GM12878 (cell line): Measurements from ENCODE around the gene ZIC5. TPM values are rescaled to one million over a fixed set of nuclear protein-coding genes. Genes with fewer than 3 reads are reported as not detected.
"Not testable (repeated sequence)": the region's sequence is repeated elsewhere in the genome, so short reads cannot be mapped to it uniquely, and the experiment has no call there.

Source experiments
- ATAC-seq: fragments of 200-7000 bp; cut with Tn5 transposase; 3 replicates; pipeline ENCODE4 v1.9.1; 2020; ENCODE audit warnings: mild to moderate bottlenecking, moderate library complexity
- BruUV-seq: library from RNA; stranded (reverse); fragments of 400-500 nt; replicated peaks from 2 replicates; lab custom pipeline; 2021; lab: Mats Ljungman, UMichigan
- CTCF ChIA-PET: fragments of 300-600 bp; sonication (Branson Sonifier 250); formaldehyde crosslinking; extraction: SDS; loops from one replicate; lab custom pipeline; 2021; ENCODE audit warnings: inconsistent platforms; lab: Yijun Ruan, JAX
- POLR2A ChIA-PET: fragments of 350-600 bp; formaldehyde crosslinking; extraction: SDS; loops from one replicate; lab custom pipeline; 2021; ENCODE audit warnings: inconsistent platforms; lab: Charles Lee
- RAD21 ChIA-PET: fragments of 300-600 bp; sonication (Branson Sonifier 250); formaldehyde crosslinking; loops from one replicate; lab custom pipeline; 2023; ENCODE audit warnings: antibody characterized with exemption; ENCODE audit not compliant: unreplicated experiment; lab: Charles Lee
- SMC1A ChIA-PET: fragments of 300-600 bp; sonication (Branson Sonifier 250); formaldehyde crosslinking; loops from one replicate; lab custom pipeline; 2023; ENCODE audit not compliant: unreplicated experiment, uncharacterized antibody; lab: Charles Lee
- DNase-seq: peaks from one replicate; pipeline ENCODE4 v3.0.0-alpha.2; 2011; ENCODE audit warnings: low read depth, low spot score
- FAIRE-seq: peaks from 3 replicates; lab custom pipeline; 2011; peaks lifted over from hg19 to GRCh38; lab: Jason Lieb, UNC
- H2AFZ ChIP-seq: 2 replicates; pipeline ENCODE4 v1.6.0; 2011; ENCODE audit warnings: low read depth, low read length, control low read depth; ENCODE audit not compliant: control insufficient read depth
- H3K27ac ChIP-seq: 2 replicates; pipeline ENCODE4 v1.5.1; 2011; ENCODE audit warnings: control low read depth; ENCODE audit not compliant: control insufficient read depth, insufficient read depth
- H3K27me3 ChIP-seq, 2 experiments: replicated peaks in 1 of 2; 2 replicates each; pipeline versions ENCODE4 v1.6.0 to v1.6.1; 2011; ENCODE audit warnings: low read length in 1 of 2; ENCODE audit not compliant: control insufficient read depth in 2 of 2, insufficient read depth in 2 of 2
- H3K36me3 ChIP-seq, 2 experiments: 2 replicates each; pipeline ENCODE4 v1.5.1; 2011; ENCODE audit warnings: low read length in 1 of 2; ENCODE audit not compliant: control insufficient read depth in 2 of 2, insufficient read depth in 2 of 2
- H3K4me1 ChIP-seq: 2 replicates; pipeline ENCODE4 v1.6.1; 2011; ENCODE audit warnings: mild to moderate bottlenecking, low read length, moderate library complexity, mixed read lengths; ENCODE audit not compliant: control insufficient read depth, insufficient read depth
- H3K4me2 ChIP-seq: 2 replicates; pipeline ENCODE4 v1.6.0; 2011; ENCODE audit warnings: control low read depth; ENCODE audit not compliant: control insufficient read depth, insufficient read depth
- H3K4me3 ChIP-seq: fragments of 200-600 bp; sonication (generic); 2 replicates; pipeline ENCODE4 v1.5.1; 2016
- H3K79me2 ChIP-seq: 2 replicates; pipeline ENCODE4 v1.6.0; 2011; ENCODE audit warnings: low read length; ENCODE audit not compliant: control insufficient read depth, insufficient read depth
- H3K9ac ChIP-seq: 2 replicates; pipeline ENCODE4 v1.8.0; 2011; ENCODE audit warnings: low read length, control low read depth, mixed read lengths; ENCODE audit not compliant: control insufficient read depth, insufficient read depth
- H3K9me3 ChIP-seq: replicated peaks from 3 replicates; pipeline ENCODE4 v1.5.1; 2011; ENCODE audit warnings: mild to moderate bottlenecking, low read length; ENCODE audit not compliant: control insufficient read depth, insufficient read depth
- H4K20me1 ChIP-seq: 2 replicates; pipeline ENCODE4 v1.6.0; 2011; ENCODE audit not compliant: control insufficient read depth, insufficient read depth
- CBX5 ChIP-seq: sonication (generic); IDR thresholded peaks from 2 replicates; pipeline ENCODE4 v1.6.1; 2016; ENCODE audit warnings: low read depth, moderate library complexity, mild to moderate bottlenecking, inconsistent platforms
- CUX1 ChIP-seq: IDR thresholded peaks from 2 replicates; pipeline ENCODE4 v1.6.1; 2012; ENCODE audit warnings: improper control_type of control experiment, low read depth, low read length; ENCODE audit not compliant: insufficient replicate concordance
- ELK1 ChIP-seq: IDR thresholded peaks from 2 replicates; pipeline ENCODE4 v1.6.1; 2012; ENCODE audit warnings: low read depth, low read length, improper control_type of control experiment
- YY1 ChIP-seq: IDR thresholded peaks from 2 replicates; pipeline ENCODE4 v1.6.1; 2011; ENCODE audit warnings: low read depth, mild to moderate bottlenecking, low read length
- ZNF217 ChIP-seq: fragments of 450-650 bp; IDR thresholded peaks from 2 replicates; pipeline ENCODE4 v1.6.1; 2017; ENCODE audit warnings: antibody characterized with exemption, mild to moderate bottlenecking
- ZNF622 ChIP-seq: fragments of 450-650 bp; IDR thresholded peaks from 2 replicates; pipeline ENCODE4 v1.6.1; 2017; ENCODE audit warnings: mild to moderate bottlenecking, inconsistent platforms
- WGBS: methylation state at CpG from one replicate; pipeline ENCODE4 v1.1.6; 2016; ENCODE audit warnings: low lambda C conversion rate; ENCODE audit not compliant: insufficient replicate concordance, insufficient coverage; ENCODE audit errors: missing lambda C conversion rate; 5-methylcytosine and 5-hydroxymethylcytosine counted together
- in situ Hi-C: fragments of 300-500 bp; cut with MboI; formaldehyde crosslinking; loops from 9 replicates; pipeline ENCODE4 v1.14.3; 2018; ENCODE audit warnings: mixed read lengths
- intact Hi-C: fragments of 100-400 bp; cut with micrococcal nuclease; formaldehyde crosslinking; loops from one replicate; pipeline ENCODE4 v1.14.2; 2022; ENCODE audit not compliant: unreplicated experiment
- polyA plus RNA-seq, 11 experiments: library from polyadenylated mRNA; depleted of rRNA in 4 of 11; unstranded in 6 of 11; stranded (reverse) in 5 of 11; fragments of >200 nt; fragmentation: Nextera tagmentation in 4 of 11; fragmentation: Illumina TruSeq in 1 of 11; extraction: Ambion mirVana in 4 of 11; extraction: Trizol in 1 of 11; gene quantifications; 1 replicate in 1 of 11; 2 replicates in 10 of 11; pipeline versions ENCODE4 v1.2.1 to v1.2.3, GENCODE V29; 2011 to 2016; ENCODE audit warnings: inconsistent platforms in 2 of 11, missing spikeins in 2 of 11, low read depth in 1 of 11
- total RNA-seq, 4 experiments: library from RNA; depleted of rRNA in 3 of 4; stranded (reverse); fragments of >200 nt in 3 of 4; fragmentation: Illumina TruSeq in 1 of 4; extraction: Trizol in 1 of 4; gene quantifications; 2 replicates each; pipeline versions ENCODE4 v1.2.1 to v1.2.3, GENCODE V29; 2013 to 2021
- TF ChIP-seq, protein P1 (sequence below): fragments of 450-650 bp; conservative IDR thresholded peaks from 2 replicates; pipeline ENCODE4 v1.6.1; 2017; ENCODE audit warnings: mild to moderate bottlenecking, moderate library complexity

Gene ZIC5
- total and polyA plus RNA-seq, 10 of the 15 experiments (the other 5 are each of a cell fraction or from before 2014, with no cell fraction given), result not detected

- no TSS peak for BruUV-seq
- ChIA-PET CTCF (no interaction called here), RAD21 (no interaction called here), SMC1A (no interaction called here)
- Histone ChIP-seq H2AFZ (no peak overlapping the region), H3K9me3 (no peaks in the 10 kb centered on the region), H3K4me1 (no peaks in the 10 kb centered on the region), H3K36me3 (no peaks in the 10 kb centered on the region), H4K20me1 (no peaks in the 10 kb centered on the region)
- FAIRE-seq, result no peak
- DNase-seq, result no peak
- no peak for TF ChIP-seq CBX5
- no peak for TF ChIP-seq ELK1
- TF ChIP-seq, protein P1, sequence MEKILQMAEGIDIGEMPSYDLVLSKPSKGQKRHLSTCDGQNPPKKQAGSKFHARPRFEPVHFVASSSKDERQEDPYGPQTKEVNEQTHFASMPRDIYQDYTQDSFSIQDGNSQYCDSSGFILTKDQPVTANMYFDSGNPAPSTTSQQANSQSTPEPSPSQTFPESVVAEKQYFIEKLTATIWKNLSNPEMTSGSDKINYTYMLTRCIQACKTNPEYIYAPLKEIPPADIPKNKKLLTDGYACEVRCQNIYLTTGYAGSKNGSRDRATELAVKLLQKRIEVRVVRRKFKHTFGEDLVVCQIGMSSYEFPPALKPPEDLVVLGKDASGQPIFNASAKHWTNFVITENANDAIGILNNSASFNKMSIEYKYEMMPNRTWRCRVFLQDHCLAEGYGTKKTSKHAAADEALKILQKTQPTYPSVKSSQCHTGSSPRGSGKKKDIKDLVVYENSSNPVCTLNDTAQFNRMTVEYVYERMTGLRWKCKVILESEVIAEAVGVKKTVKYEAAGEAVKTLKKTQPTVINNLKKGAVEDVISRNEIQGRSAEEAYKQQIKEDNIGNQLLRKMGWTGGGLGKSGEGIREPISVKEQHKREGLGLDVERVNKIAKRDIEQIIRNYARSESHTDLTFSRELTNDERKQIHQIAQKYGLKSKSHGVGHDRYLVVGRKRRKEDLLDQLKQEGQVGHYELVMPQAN, result no peak
- no peak for TF ChIP-seq CUX1
- TF ChIP-seq ZNF217, result no peak
- no peak for TF ChIP-seq ZNF622
- TF ChIP-seq YY1, result no peak
- TF ChIP-seq, all 136 proteins: peak for 0
- H3K27me3 ChIP-seq, result peaks cover 0 to 4% of the 10 kb centered on the region in 2 experiments; a peak in 1 of 4 replicates
- ATAC-seq, result no peak
- no peak overlapping the region for H3K27ac ChIP-seq
- H3K9ac ChIP-seq, result no peak overlapping the region
- no peak overlapping the region for H3K4me2 ChIP-seq
- H3K79me2 ChIP-seq, result no peaks in the 10 kb centered on the region
- WGBS, result 23% methylated on average over 2 of the region's 2 CpGs
- intact Hi-C loops, result no loop called here
- POLR2A ChIA-PET, result no interaction called here
- H3K4me3 ChIP-seq, result no peak overlapping the region
- in situ Hi-C loops, result no loop called here
Measured at GRCh38 chr13:99947666-99948065, 23.9 kb downstream of the ZIC5 start.

DNA sequence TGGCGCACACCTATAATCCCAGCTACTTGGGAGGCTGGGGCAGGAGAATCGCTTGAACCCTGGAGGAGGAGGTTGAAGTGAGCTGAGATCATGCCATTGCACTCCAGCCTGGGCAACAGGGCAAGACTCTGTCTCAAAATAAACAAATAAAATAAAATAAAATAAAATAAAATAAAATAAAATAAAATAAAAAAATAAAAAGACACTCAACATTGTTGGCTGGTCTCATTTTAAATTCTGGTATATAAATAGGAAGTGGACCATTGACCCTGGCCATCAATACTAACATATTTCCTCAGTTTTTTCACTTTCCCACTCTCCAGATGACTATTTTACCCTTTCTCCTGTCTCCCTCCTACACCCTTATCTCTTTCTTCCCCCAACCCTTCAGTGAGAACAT lies 26.1 kb downstream of the ZIC5 start:
- DNase-seq, H3K4me2 ChIP-seq, H3K27ac ChIP-seq, H3K27me3 ChIP-seq, FAIRE-seq, H3K79me2 ChIP-seq, ATAC-seq, H3K4me1 ChIP-seq, SMC1A ChIA-PET, H3K9ac ChIP-seq, BruUV-seq, H2AFZ ChIP-seq, H3K36me3 ChIP-seq, in situ Hi-C loops, intact Hi-C loops, H4K20me1 ChIP-seq, H3K9me3 ChIP-seq, POLR2A ChIA-PET, H3K4me3 ChIP-seq: not testable (repeated sequence)
- 58% methylated on average over 2 of the region's 2 CpGs for WGBS
- CTCF ChIA-PET, result interaction anchor here (0.8 kb wide), 1 partner anchor 10 kb away, joined by 3 read pairs; no protein-coding TSS in a partner anchor
- RAD21 ChIA-PET, result interaction anchor here (0.6 kb wide), 1 partner anchor 128 kb away, joined by 4 read pairs; no protein-coding TSS in a partner anchor
